ENCODE data around the gene GRAMD1A.
"Not testable (repeated sequence)": the region's sequence is repeated elsewhere in the genome, so short reads cannot be mapped to it uniquely, and the experiment has no call there.

The GRAMD1A gene

GRCh38 chr19:35004517-35005255 is 4.6 kb downstream of the GRAMD1A start:
- DNase-seq: no peak

- no peak for DNase-seq
Measured at GRCh38 chr19:35005256-35005977, 5.3 kb downstream of the GRAMD1A start.

DNA sequence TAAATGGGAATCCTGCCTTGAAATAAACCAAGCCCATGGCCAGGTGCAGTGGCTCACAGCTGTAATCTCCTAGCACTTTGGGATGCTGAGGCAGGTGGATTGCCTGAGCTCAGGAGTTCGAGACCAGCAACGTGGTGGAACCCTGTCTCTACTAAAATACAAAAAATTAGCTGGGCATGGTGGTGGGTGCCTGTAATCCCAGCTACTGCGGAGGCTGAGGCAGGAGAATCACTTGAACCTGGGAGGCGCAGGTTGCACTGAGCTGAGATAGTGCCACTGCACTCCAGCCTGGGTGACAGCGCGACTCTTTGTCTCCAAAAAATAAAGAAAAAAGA is 5.9 kb downstream of the GRAMD1A start:
- DNase-seq: not testable (repeated sequence)

DNA sequence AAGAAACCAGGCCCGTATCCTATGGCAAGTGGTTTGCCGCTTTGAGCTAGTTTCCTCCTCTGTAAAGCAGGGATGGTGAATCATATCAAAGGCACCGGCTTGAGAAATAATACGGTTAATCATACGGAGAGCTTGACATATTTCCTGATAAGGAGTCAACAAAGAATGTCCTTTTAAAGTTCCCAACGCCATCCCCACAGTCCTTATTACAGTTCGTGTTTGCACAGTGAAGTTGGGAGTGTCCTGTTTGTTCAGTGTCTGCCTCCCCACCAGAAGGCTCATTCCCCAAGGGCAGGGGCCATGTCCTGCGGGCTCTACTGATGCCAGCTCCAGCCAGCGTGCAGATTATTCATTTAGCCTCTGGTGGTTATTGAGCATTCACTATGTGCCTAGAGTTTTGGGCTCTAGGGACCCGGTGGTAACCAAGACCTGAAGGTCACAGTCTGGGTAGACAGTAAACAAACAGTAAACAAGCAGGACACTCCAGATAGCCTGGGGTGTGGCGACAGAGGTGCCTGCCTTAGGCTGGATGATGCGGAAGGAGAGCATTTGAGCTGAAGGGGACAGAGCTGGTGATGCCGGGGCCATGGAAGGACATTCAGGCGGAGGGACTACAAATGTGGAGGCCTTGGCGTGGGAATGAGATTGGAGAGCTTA is 6.3 kb downstream of the GRAMD1A start:
- peak; percentile 5 for DNase-seq

DNA sequence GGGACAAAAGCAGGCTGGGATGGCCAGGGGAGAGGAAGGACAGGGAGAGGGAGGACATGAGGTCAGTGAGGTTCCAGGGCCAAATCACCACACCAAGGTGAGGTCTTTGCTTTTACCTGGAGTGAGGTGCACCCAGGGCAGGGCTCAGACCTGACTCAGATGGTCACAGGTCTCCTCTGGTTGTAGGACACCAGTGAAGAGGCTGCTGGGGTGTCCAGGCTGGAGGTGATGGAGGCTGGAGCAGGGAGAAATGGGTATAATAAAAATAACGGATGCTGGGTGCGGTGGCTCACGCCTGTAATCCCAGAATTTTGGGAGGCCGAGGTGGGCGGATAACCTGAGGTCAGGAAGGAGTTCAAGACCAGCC is 6.9 kb downstream of the GRAMD1A start:
- DNase-seq: no peak

- DNase-seq: not testable (repeated sequence)
Measured at GRCh38 chr19:35007427-35007826, 7.3 kb downstream of the GRAMD1A start.

- no peak for DNase-seq
Measured at GRCh38 chr19:35008891-35009341, 8.8 kb downstream of the GRAMD1A start.

DNA sequence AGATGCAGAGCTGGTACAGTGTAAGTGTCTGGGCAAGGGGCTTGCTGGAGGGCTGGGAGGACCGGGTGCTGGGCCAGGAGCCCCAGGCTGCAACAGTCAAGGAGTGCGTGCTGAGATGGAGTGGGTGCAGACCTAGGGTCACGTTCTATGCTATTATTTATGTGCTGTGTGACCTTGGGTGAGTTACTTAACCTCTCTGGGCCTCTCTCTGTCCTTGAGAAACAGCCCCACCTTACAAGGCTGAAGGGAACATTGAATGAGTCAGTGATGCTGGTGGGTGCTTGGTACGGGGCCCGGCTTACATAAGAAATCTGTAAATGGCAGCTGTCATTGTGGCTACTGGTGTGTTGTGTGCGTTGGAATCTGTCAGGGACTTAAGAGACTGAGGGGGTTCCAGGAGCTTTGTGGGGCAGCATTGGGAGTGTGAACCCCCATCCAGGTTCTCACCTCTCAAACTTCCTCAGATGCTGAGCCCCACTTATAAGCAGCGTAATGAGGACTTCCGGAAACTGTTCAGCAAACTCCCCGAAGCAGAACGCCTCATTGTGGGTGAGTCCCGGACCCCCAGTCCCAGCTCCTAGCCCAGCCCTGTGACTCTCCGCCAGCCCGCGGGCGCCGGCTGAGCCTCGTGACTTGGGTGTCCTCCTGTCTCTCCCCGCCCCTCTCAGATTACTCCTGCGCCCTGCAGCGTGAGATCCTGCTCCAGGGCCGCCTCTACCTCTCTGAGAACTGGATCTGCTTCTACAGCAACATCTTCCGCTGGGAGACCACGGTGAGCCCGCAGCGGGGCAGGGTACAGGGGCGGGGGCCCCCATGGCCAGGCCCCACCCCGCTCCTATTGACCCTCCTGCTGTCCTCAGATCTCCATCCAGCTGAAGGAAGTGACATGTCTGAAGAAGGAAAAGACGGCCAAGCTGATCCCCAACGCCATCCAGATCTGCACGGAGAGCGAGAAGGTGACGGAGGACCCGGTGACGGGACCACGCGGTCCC is 9.6 kb downstream of the GRAMD1A start:
- DNase-seq: no peak

GRCh38 chr19:35011091-35011689 is 11.1 kb downstream of the GRAMD1A start:
- DNase-seq: no peak

GRCh38 chr19:35011737-35012682 is 11.9 kb downstream of the GRAMD1A start:
- no peak for DNase-seq

DNA sequence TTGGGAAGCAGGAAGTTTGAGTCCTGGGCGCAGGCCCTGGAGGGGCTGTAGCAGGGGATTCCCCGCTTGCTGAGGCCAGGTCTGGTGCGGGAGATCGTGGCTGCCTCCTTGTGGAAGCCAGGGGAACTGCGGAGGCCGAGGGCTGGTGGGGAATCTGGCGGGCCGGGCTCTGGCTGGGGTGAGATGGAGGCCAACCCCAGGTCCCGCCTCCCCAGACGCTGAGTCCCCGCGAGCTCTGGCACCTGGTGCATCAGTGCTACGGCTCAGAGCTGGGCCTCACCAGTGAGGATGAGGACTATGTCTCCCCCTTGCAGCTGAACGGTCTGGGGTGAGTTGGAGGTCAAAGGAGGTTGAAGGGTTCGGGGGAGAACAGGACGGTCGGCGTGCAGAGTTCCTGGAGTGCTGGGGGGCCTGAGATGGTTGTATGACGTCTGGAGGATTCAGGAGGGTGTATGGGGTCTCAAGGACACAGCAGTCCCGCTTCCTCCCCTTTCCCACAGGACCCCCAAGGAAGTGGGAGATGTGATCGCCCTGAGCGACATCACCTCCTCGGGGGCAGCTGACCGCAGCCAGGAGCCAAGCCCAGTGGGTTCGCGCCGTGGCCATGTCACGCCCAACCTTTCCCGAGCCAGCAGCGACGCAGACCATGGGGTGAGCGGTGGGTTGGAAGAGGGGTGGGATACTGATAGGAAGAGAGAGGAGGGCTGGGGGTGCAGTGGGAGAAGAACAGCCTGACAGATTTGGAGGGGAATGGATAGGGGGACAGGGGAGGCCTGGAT is 13.1 kb downstream of the GRAMD1A start:
- no peak for DNase-seq

- no peak for DNase-seq
Measured at GRCh38 chr19:35013820-35014754, 14.0 kb downstream of the GRAMD1A start.

DNA sequence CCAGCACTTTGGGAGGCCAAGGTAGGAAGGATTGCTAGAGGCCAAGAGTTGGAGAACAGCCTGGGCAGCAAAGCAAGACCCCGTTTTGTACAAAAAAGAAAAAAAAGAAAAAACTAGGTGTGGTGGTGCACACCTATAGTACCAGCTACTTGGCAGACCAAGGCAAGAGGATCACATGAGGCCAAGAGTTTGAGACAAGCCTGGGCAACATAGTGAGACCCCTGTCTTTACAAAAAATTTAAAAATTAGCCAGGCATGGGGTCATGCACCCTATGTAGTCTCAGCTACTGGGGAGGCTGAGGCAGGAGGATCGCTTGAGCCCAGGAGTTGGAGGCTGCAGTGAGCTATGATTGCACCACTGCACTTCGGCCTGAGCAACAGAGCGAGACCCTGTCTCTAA is 14.7 kb downstream of the GRAMD1A start:
- DNase-seq: not testable (repeated sequence)

- DNase-seq: no peak
Measured at GRCh38 chr19:35015270-35015953, 15.3 kb downstream of the GRAMD1A start.

- no peak for DNase-seq
Measured at GRCh38 chr19:35015954-35016351, 15.8 kb downstream of the GRAMD1A start.

GRCh38 chr19:35017507-35017906 is 17.4 kb downstream of the GRAMD1A start:
- no peak for DNase-seq

GRCh38 chr19:35018379-35018778 is 18.3 kb downstream of the GRAMD1A start:
- no peak for DNase-seq

- no peak for DNase-seq
Measured at GRCh38 chr19:35019144-35019543, 19.0 kb downstream of the GRAMD1A start.

DNA sequence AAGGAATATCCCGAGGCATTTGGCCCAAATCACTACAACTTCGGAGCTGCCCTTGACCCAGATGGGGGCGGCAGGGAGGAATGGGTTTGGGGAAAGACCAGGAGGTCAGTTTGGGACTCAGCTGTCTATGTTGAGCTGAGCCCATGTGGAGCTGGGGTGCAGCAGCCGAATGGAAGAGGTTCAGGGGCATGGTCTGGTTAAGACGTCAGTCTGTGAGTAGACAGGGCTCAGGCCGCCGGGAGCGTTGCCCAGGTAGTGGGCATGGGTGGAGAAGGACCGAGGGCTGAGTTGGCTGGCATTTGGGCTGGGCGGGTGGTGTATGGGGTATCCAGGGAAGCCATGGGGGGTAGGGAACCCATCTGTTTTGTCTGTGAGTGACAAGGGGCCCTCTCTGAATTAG is 20.9 kb downstream of the GRAMD1A start:
- no peak for DNase-seq

Measured in COR-L47 (cell line).